ENCODE measurements around the gene PDE7B. TPM values are rescaled to one million over a fixed set of nuclear protein-coding genes. Genes with fewer than 3 reads are reported as not detected.

The PDE7B gene
- total and polyA plus RNA-seq, 4 donors, result 0.75 to 5.2 (median 1.3) TPM

- Histone ChIP-seq H3K27ac (ENCODE audit: low read depth in 1 of 2, low read length in 2 of 2) (no peak overlapping the region), H3K36me3 (ENCODE audit: control insufficient read depth in 4 of 4, insufficient read depth in 3 of 4, low read depth in 1 of 4, low read length in 3 of 4) (no peaks in the 10 kb centered on the region), H3K9me3 (ENCODE audit: control insufficient read depth in 4 of 4, low read length in 3 of 4) (no peaks in the 10 kb centered on the region), H3K4me3 (ENCODE audit: low read depth in 1 of 3, low read length in 3 of 3) (no peak overlapping the region), H3K27me3 (ENCODE audit: control insufficient read depth in 4 of 4, insufficient read depth in 4 of 4, low read length in 3 of 4) (no peaks in the 10 kb centered on the region), H3K9ac (ENCODE audit: low read depth in 1 of 2, low read length in 2 of 2) (no peak overlapping the region), H3K4me1 (ENCODE audit: control insufficient read depth in 4 of 4, insufficient read depth in 4 of 4, low read length in 3 of 4) (peaks cover 0 to 16% (median 7%) of the 10 kb centered on the region in 4 donors)
- WGBS, result 58% methylated on average over 1 of the region's 1 CpG
- TF ChIP-seq RAD21 (IDR thresholded peaks at IDR 0.05), result no peak
- TF ChIP-seq NR2F2 (IDR thresholded peaks at IDR 0.05), result no peak
- TF ChIP-seq CTCF (IDR thresholded peaks at IDR 0.05; ENCODE audit: low read depth, low read length, missing input control), result no peak
- TF ChIP-seq FOXA2 (IDR thresholded peaks at IDR 0.05), result no peak
- no peak for TF ChIP-seq HNF4G (IDR thresholded peaks at IDR 0.05)
- TF ChIP-seq FOXA1 (IDR thresholded peaks at IDR 0.05), result no peak
- no peak for TF ChIP-seq SP1 (IDR thresholded peaks at IDR 0.05)
- no peak for TF ChIP-seq ZBTB33 (IDR thresholded peaks at IDR 0.05)
- TF ChIP-seq MAX (IDR thresholded peaks at IDR 0.05), result no peak
- TF ChIP-seq RXRA (IDR thresholded peaks at IDR 0.05), result no peak
- TF ChIP-seq HNF4A (conservative IDR thresholded peaks at IDR 0.05), result no peak
- TF ChIP-seq YY1 (IDR thresholded peaks at IDR 0.05), result no peak
- no peak for DNase-seq (ENCODE audit: low spot score)
These were observed 17.7 kb upstream of the PDE7B start for GRCh38 chr6:135833771-135834170.

- Histone ChIP-seq H3K36me3 (ENCODE audit: control insufficient read depth in 4 of 4, insufficient read depth in 3 of 4, low read depth in 1 of 4, low read length in 3 of 4) (no peaks in the 10 kb centered on the region), H3K9me3 (ENCODE audit: control insufficient read depth in 4 of 4, low read length in 3 of 4) (no peaks in the 10 kb centered on the region), H3K9ac (ENCODE audit: low read depth in 1 of 2, low read length in 2 of 2) (no peak overlapping the region), H3K27ac (ENCODE audit: low read depth in 1 of 2, low read length in 2 of 2) (no peak overlapping the region), H3K4me1 (ENCODE audit: control insufficient read depth in 4 of 4, insufficient read depth in 4 of 4, low read length in 3 of 4) (no peaks in the 10 kb centered on the region), H3K27me3 (ENCODE audit: control insufficient read depth in 4 of 4, insufficient read depth in 4 of 4, low read length in 3 of 4) (no peaks in the 10 kb centered on the region), H3K4me3 (ENCODE audit: low read depth in 1 of 3, low read length in 3 of 3) (no peak overlapping the region)
- no peak for DNase-seq (ENCODE audit: low spot score)
- 93% methylated on average over 5 of the region's 5 CpGs for WGBS
- TF ChIP-seq NR2F2 (IDR thresholded peaks at IDR 0.05), result no peak
- TF ChIP-seq HNF4A (conservative IDR thresholded peaks at IDR 0.05), result no peak
- no peak for TF ChIP-seq RXRA (IDR thresholded peaks at IDR 0.05)
- TF ChIP-seq CTCF (IDR thresholded peaks at IDR 0.05; ENCODE audit: low read depth, low read length, missing input control), result no peak
- TF ChIP-seq EGR1 (IDR thresholded peaks at IDR 0.05; ENCODE audit: low read depth in 2 of 2), result no peak
- no peak for TF ChIP-seq FOXA2 (IDR thresholded peaks at IDR 0.05)
- no peak for TF ChIP-seq JUND (IDR thresholded peaks at IDR 0.05)
- no peak for TF ChIP-seq ZBTB33 (IDR thresholded peaks at IDR 0.05)
- TF ChIP-seq MAX (IDR thresholded peaks at IDR 0.05), result no peak
- no peak for TF ChIP-seq RAD21 (IDR thresholded peaks at IDR 0.05)
- TF ChIP-seq YY1 (IDR thresholded peaks at IDR 0.05), result no peak
- no peak for TF ChIP-seq FOXA1 (IDR thresholded peaks at IDR 0.05)
- TF ChIP-seq TAF1 (conservative IDR thresholded peaks at IDR 0.05), result no peak
- TF ChIP-seq GABPA (IDR thresholded peaks at IDR 0.05 in 1 of 2, conservative IDR thresholded peaks at IDR 0.05 in 1 of 2), result no peak
- no peak for TF ChIP-seq SP1 (IDR thresholded peaks at IDR 0.05)
- no peak for TF ChIP-seq HNF4G (IDR thresholded peaks at IDR 0.05)
- no peak for TF ChIP-seq REST (IDR thresholded peaks at IDR 0.05)
These were observed 13.6 kb upstream of the PDE7B start for GRCh38 chr6:135837735-135838449.
